Measurements from ENCODE around the gene MTAP. TPM values are rescaled to one million over a fixed set of nuclear protein-coding genes. Genes with fewer than 3 reads are reported as not detected.

Gene MTAP
- total and polyA plus RNA-seq, 9 of the 15 experiments (the other 6 are each of a cell fraction or from before 2014, with no cell fraction given) = 0.07 TPM; not detected in 8

DNA sequence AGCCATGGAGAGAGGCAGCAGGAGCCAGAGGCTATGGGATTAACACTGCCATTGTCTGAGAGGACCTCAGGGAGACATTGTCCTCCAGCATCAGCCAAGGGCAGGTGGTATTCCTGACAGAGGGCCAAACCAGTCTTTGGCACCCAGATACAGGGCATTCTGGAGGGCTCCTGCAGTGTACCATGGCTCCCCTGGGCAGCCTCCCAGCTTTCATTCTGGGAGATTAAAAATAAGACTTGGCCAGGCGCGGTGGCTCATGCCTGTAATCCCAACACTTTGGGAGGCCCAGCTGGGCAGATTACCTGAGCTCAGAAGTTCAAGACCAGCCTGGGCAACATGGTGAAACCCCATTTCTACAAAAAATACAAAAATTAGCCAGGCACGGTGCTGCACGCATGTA, 4.2 kb downstream of the MTAP start (continued):
- no peak for TF ChIP-seq ZBTB49 (CRISPR knock-in tag; IDR thresholded peaks at IDR 0.05; ENCODE audit: borderline replicate concordance)
- no peak for TF ChIP-seq ZNF140 (CRISPR knock-in tag; IDR thresholded peaks at IDR 0.05)
- no peak for TF ChIP-seq C11orf30 (IDR thresholded peaks at IDR 0.05; ENCODE audit: low read depth)

DNA sequence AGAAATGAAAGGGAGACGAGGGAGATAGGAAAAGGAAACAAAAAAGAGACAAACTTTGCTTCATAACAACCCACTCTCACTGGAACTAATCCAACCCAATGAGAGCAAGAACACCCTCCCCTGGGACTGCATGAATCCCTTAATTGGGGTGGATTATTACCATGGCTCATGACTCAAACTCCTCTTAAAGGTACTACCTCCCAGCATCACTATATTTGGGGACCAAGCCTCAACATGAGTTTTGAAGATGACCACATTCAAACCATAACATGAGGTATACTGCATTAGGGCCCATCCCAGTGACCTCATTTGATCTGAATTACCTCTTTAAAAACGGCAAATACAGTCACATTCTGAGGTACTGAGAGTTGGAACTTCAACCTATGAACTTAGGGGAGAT, 8.0 kb downstream of the MTAP start:
- no peak overlapping the region for H2AFZ ChIP-seq (ENCODE audit: low read depth, low read length)
- no peak overlapping the region for H3K9ac ChIP-seq (ENCODE audit: insufficient read depth in 1 of 2, low read depth in 2 of 2, low read length in 2 of 2)
- H3K9me1 ChIP-seq (ENCODE audit: control insufficient read depth, insufficient read depth, low read length) = no peaks in the 10 kb centered on the region
- ChIA-PET POLR2A (no interaction called here), CTCF (ENCODE audit: low intra/inter-chr PET ratio) (no interaction called here)
- intact Hi-C loops (cut with micrococcal nuclease) (no loop called here), in situ Hi-C loops (cut with MboI) (no loop called here)
- no peak overlapping the region for H3K4me2 ChIP-seq (ENCODE audit: insufficient read depth, low read length)
- FAIRE-seq (no peak), ATAC-seq (no peak), DNase-seq (ENCODE audit: extremely low read depth in 1 of 4, low spot score in 3 of 4) (no peak)
- no peaks in the 10 kb centered on the region for H3K79me2 ChIP-seq (ENCODE audit: control insufficient read depth, insufficient read depth, low read length)
- H3K4me1 ChIP-seq (replicated peaks in 1 of 2; ENCODE audit: control insufficient read depth in 2 of 2, insufficient read depth in 2 of 2, low read length in 2 of 2) = no peaks in the 10 kb centered on the region
- H4K20me1 ChIP-seq (replicated peaks; ENCODE audit: control insufficient read depth, insufficient read depth, low read length) = no peaks in the 10 kb centered on the region
- BruUV-seq (replicated peaks) = no TSS peak
- H3K36me3 ChIP-seq (ENCODE audit: control insufficient read depth, insufficient read depth, low read length) = no peaks in the 10 kb centered on the region
- no peak overlapping the region for H3K27ac ChIP-seq (ENCODE audit: extremely low read depth, low read depth, low read length)
- H3K27me3 ChIP-seq (ENCODE audit: control insufficient read depth in 2 of 2, insufficient read depth in 2 of 2, low read length in 2 of 2) = no peaks in the 10 kb centered on the region
- TF ChIP-seq STAT5B (CRISPR knock-in tag; IDR thresholded peaks at IDR 0.05) (no peak), MAFG (tag; conservative IDR thresholded peaks at IDR 0.05) (no peak), THAP12 (CRISPR knock-in tag; IDR thresholded peaks at IDR 0.05) (no peak), ZNF143 (CRISPR knock-in tag; IDR thresholded peaks at IDR 0.05) (no peak), RFX5 (IDR thresholded peaks at IDR 0.05; ENCODE audit: low read depth, low read length) (no peak), ZFPM2 (CRISPR knock-in tag; IDR thresholded peaks at IDR 0.05) (no peak), NFATC3 (IDR thresholded peaks at IDR 0.05) (no peak), HDAC2 (IDR thresholded peaks at IDR 0.05) (no peak), KDM1A (IDR thresholded peaks at IDR 0.05) (no peak), CTCFL (IDR thresholded peaks at IDR 0.05; ENCODE audit: borderline replicate concordance, insufficient read depth, low read depth, low read length, poor library complexity, severe bottlenecking) (no peak)
- TF ChIP-seq, protein P1, sequence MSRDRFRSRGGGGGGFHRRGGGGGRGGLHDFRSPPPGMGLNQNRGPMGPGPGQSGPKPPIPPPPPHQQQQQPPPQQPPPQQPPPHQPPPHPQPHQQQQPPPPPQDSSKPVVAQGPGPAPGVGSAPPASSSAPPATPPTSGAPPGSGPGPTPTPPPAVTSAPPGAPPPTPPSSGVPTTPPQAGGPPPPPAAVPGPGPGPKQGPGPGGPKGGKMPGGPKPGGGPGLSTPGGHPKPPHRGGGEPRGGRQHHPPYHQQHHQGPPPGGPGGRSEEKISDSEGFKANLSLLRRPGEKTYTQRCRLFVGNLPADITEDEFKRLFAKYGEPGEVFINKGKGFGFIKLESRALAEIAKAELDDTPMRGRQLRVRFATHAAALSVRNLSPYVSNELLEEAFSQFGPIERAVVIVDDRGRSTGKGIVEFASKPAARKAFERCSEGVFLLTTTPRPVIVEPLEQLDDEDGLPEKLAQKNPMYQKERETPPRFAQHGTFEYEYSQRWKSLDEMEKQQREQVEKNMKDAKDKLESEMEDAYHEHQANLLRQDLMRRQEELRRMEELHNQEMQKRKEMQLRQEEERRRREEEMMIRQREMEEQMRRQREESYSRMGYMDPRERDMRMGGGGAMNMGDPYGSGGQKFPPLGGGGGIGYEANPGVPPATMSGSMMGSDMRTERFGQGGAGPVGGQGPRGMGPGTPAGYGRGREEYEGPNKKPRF (IDR thresholded peaks at IDR 0.05; ENCODE audit: low read depth, low read length) = no peak
- H3K9me3 ChIP-seq (replicated peaks; ENCODE audit: control insufficient read depth, insufficient read depth, low read depth, low read length) = no peaks in the 10 kb centered on the region
- no peak overlapping the region for H3K4me3 ChIP-seq
- WGBS (ENCODE audit: insufficient coverage, low coverage, missing lambda C conversion rate) = no CpG with 5 or more reads among the region's 2 CpGs
